ENCODE results near the gene NLRP9.

NLRP9 gene

GRCh38 chr19:55672418-55672817, 65.8 kb downstream of the NLRP9 start:
- no peak for DNase-seq

GRCh38 chr19:55671054-55671378, 67.2 kb downstream of the NLRP9 start:
- no peak for DNase-seq

DNA sequence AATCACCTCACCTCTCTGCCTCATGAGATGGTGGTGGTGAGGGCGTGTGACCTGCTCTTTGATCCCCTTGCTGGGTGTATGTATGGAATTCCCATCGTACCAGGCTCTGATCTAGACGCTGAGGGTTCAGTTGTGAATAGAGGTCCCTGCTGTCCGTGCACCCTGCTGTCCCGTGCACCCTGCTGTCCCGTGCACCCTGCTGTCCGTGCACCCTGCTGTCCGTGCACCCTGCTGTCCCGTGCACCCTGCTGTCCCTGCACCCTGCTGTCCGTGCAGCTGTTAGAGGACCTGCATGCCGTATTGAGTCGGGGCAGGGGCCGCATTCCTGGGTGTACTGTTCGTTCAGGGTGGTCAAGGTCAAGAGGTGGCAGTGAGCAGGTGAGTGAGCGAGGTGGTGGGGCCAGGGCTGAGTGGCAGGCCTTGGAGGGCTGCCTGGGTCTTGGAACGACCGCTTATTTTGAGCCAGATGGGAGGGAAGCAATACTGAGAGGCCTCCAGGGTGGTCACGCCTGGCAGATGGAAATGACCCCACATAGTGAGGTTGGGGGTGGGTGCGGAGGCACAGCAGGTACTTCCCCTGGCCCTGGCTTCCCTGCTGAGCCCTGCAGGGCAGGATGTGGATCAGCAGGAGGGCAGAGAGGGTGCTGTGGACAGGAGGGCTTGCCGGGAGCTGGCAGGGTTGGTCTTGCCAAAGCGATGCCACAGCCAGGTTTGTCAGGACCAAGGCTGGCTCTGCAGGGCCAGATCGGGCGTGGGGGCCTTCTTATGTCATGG, 67.7 kb downstream of the NLRP9 start:
- DNase-seq = no peak

DNA sequence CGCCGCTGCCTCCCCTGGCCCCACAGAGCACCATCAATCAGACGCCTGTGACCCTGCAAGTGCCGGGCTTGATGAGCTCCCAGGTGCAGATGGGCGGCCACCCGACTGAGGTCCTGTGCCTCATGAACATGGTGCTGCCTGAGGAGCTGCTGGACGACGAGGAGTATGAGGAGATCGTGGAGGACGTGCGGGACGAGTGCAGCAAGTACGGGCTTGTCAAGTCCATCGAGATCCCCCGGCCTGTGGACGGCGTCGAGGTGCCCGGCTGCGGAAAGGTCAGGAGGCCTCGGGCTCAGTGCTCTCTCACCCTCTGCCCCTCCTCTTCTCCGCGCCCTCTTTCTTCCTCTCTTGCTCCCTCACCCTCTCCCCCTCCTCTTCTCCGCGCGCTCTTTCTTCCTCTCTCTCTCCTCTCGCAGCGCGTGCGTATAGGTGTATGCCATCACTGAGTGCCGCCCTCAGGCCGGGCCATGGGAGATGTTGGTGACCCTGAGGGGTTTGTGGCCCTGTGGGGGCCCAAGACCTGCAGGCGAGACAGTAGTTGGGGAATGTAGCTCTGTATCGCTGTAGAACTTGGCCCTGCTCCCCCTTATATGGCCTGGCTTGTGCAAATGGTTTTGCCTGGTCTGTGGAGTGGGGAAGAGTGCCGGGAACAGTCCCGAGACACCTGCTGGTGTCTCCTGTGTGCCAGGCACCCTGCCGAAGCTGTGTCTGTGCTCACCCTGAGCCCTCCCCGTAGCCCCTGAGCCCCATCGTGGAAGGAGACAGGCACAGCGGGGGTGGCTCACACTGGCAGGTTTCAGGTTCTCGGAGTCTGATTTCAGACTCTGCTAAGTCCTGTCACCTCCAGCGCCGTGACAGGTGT, 68.6 kb downstream of the NLRP9 start:
- no peak for DNase-seq

GRCh38 chr19:55668603-55669348, 69.4 kb downstream of the NLRP9 start:
- no peak for DNase-seq

DNA sequence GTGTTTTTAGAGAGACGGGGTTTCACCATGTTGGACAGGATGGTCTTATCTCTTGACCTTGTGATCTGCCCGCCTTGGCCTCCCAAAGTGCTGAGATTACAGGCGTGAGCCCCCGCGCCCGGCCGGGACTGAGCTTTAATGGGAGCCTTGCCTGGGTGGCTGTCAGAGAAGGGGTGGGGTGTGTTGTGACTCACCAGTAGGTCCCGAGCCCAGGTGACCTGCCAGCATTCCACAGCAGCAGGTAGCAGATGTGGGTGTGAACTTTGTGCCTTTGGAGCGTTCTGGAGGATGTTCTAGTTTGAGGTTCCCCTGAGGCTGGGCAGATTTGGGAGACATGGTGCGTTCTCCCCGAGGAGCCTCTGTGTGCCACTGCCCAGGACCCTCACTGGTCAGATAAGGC, 70.2 kb downstream of the NLRP9 start:
- no peak for DNase-seq

GRCh38 chr19:55667511-55667910, 70.7 kb downstream of the NLRP9 start:
- no peak for DNase-seq

GRCh38 chr19:55667006-55667381, 71.2 kb downstream of the NLRP9 start:
- DNase-seq = no peak

GRCh38 chr19:55666343-55667005, 71.7 kb downstream of the NLRP9 start:
- DNase-seq = no peak

GRCh38 chr19:55663846-55664536, 74.2 kb downstream of the NLRP9 start:
- no peak for DNase-seq

- no peak for DNase-seq
Measured at GRCh38 chr19:55661826-55662225, 76.4 kb downstream of the NLRP9 start.

GRCh38 chr19:55660991-55661390, 77.2 kb downstream of the NLRP9 start:
- no peak for DNase-seq

- no peak for DNase-seq
Measured at GRCh38 chr19:55660404-55660803, 77.8 kb downstream of the NLRP9 start.

GRCh38 chr19:55659822-55660221, 78.4 kb downstream of the NLRP9 start:
- DNase-seq = no peak

GRCh38 chr19:55658846-55659459, 79.2 kb downstream of the NLRP9 start:
- DNase-seq = no peak

Measured in KG1 (cell line).